ENCODE measurements around the gene FGFBP1.

The FGFBP1 gene

DNA sequence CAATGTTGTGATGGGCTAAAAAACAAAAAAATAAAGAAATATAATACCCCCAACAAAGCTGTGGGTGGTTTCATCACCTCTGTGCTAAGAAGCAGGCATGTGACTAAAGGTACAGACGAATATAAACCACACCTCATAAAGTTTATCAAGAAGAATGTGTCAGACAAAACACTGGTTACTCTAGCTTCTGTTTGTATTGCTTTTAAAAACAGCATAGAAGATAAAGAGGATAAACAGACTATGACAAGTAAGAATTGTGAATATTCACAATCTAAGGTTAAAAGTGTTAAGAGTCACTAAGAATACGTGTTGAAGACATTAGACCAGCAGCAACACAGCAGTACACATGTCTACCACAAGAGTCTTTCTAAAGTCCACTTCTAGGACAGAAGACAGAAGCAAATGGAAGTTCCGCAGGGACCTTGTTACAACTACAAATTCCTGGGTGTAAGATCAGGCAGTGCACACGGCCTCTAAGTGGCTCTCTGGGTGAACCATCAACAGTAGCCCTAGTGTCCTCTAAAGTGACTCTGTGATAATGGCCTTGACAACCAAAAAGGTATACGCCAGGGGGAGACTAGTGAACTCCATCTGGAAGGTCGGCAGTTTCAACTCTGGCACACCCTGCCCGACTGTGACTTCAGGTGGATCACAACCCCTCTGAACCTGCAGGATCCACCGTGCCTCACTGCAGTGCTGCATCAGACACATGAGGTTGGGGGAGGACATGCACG is 32.7 kb upstream of the FGFBP1 start:
- Histone ChIP-seq H3K27ac (ENCODE audit: low read depth, low read length) (no peak overlapping the region), H3K9ac (ENCODE audit: low read length) (no peak overlapping the region), H3K9me2 (replicated peaks; ENCODE audit: insufficient read depth, low read length) (no peaks in the 10 kb centered on the region), H3K36me3 (ENCODE audit: low read length) (no peaks in the 10 kb centered on the region), H4K20me1 (ENCODE audit: low read depth, low read length) (no peaks in the 10 kb centered on the region), H3K9me3 (ENCODE audit: insufficient read depth, low read length) (no peaks in the 10 kb centered on the region), H3K27me3 (ENCODE audit: low read length) (no peaks in the 10 kb centered on the region), H3K4me2 (ENCODE audit: low read depth, low read length, poor library complexity, severe bottlenecking) (no peak overlapping the region), H3F3A (ENCODE audit: insufficient read depth) (no peaks in the 10 kb centered on the region), H3K79me2 (ENCODE audit: insufficient read depth, low read length) (no peaks in the 10 kb centered on the region), H2AFZ (ENCODE audit: low read depth, low read length, severe bottlenecking) (no peak overlapping the region), H3K4me3 (ENCODE audit: insufficient read depth, low read length, poor library complexity, severe bottlenecking) (no peak overlapping the region)
- no peak for TF ChIP-seq CTCF (IDR thresholded peaks at IDR 0.05; ENCODE audit: insufficient read depth, low read length, poor library complexity, severe bottlenecking)
- no peak for TF ChIP-seq EZH2phosphoT487 (conservative IDR thresholded peaks at IDR 0.05; ENCODE audit: low read length)

- H3K4me3 ChIP-seq (ENCODE audit: insufficient read depth, low read length, poor library complexity, severe bottlenecking), result no peak overlapping the region
- H3K27ac ChIP-seq (ENCODE audit: low read depth, low read length), result no peak overlapping the region
- H3K27me3 ChIP-seq (ENCODE audit: low read length), result no peaks in the 10 kb centered on the region
- H3F3A ChIP-seq (ENCODE audit: insufficient read depth), result no peaks in the 10 kb centered on the region
- TF ChIP-seq CTCF (IDR thresholded peaks at IDR 0.05; ENCODE audit: insufficient read depth, low read length, poor library complexity, severe bottlenecking), result no peak
- TF ChIP-seq EZH2phosphoT487 (conservative IDR thresholded peaks at IDR 0.05; ENCODE audit: low read length), result no peak
- no peak overlapping the region for H2AFZ ChIP-seq (ENCODE audit: low read depth, low read length, severe bottlenecking)
- no peak overlapping the region for H3K9ac ChIP-seq (ENCODE audit: low read length)
- H4K20me1 ChIP-seq (ENCODE audit: low read depth, low read length), result no peaks in the 10 kb centered on the region
- no peaks in the 10 kb centered on the region for H3K36me3 ChIP-seq (ENCODE audit: low read length)
- no peaks in the 10 kb centered on the region for H3K9me2 ChIP-seq (replicated peaks; ENCODE audit: insufficient read depth, low read length)
- no peaks in the 10 kb centered on the region for H3K9me3 ChIP-seq (ENCODE audit: insufficient read depth, low read length)
- no peak overlapping the region for H3K4me2 ChIP-seq (ENCODE audit: low read depth, low read length, poor library complexity, severe bottlenecking)
- no peaks in the 10 kb centered on the region for H3K79me2 ChIP-seq (ENCODE audit: insufficient read depth, low read length)
Observed at GRCh38 chr4:15968551-15969300, 30.2 kb upstream of the FGFBP1 start.

GRCh38 chr4:15965325-15965724 is 26.8 kb upstream of the FGFBP1 start:
- no peaks in the 10 kb centered on the region for H4K20me1 ChIP-seq (ENCODE audit: low read depth, low read length)
- H3F3A ChIP-seq (ENCODE audit: insufficient read depth), result no peaks in the 10 kb centered on the region
- H3K9me2 ChIP-seq (replicated peaks; ENCODE audit: insufficient read depth, low read length), result no peaks in the 10 kb centered on the region
- no peak overlapping the region for H3K4me2 ChIP-seq (ENCODE audit: low read depth, low read length, poor library complexity, severe bottlenecking)
- no peak overlapping the region for H2AFZ ChIP-seq (ENCODE audit: low read depth, low read length, severe bottlenecking)
- no peak overlapping the region for H3K9ac ChIP-seq (ENCODE audit: low read length)
- TF ChIP-seq CTCF (IDR thresholded peaks at IDR 0.05; ENCODE audit: insufficient read depth, low read length, poor library complexity, severe bottlenecking), result no peak
- TF ChIP-seq EZH2phosphoT487 (conservative IDR thresholded peaks at IDR 0.05; ENCODE audit: low read length), result no peak
- H3K27ac ChIP-seq (ENCODE audit: low read depth, low read length), result no peak overlapping the region
- no peaks in the 10 kb centered on the region for H3K36me3 ChIP-seq (ENCODE audit: low read length)
- H3K4me3 ChIP-seq (ENCODE audit: insufficient read depth, low read length, poor library complexity, severe bottlenecking), result no peak overlapping the region
- H3K27me3 ChIP-seq (ENCODE audit: low read length), result no peaks in the 10 kb centered on the region
- no peaks in the 10 kb centered on the region for H3K79me2 ChIP-seq (ENCODE audit: insufficient read depth, low read length)
- no peaks in the 10 kb centered on the region for H3K9me3 ChIP-seq (ENCODE audit: insufficient read depth, low read length)
